HCT116 (cell line): Measurements from ENCODE around the gene IL3. TPM values are rescaled to one million over a fixed set of nuclear protein-coding genes. Genes with fewer than 3 reads are reported as not detected.

Experiments used
- ATAC-seq: fragments of 200-7000 bp; cut with Tn5 transposase; 2 replicates; pipeline ENCODE4 v1.9.1; 2020; ENCODE audit warnings: mild to moderate bottlenecking, moderate library complexity
- BruUV-seq: library from RNA; stranded (reverse); fragments of 400-500 nt; replicated peaks from 2 replicates; lab custom pipeline; 2021; lab: Mats Ljungman, UMichigan
- CTCF ChIA-PET: fragments of 300-600 bp; sonication (Branson Sonifier 250); formaldehyde crosslinking; loops from one replicate; lab custom pipeline; 2021; ENCODE audit warnings: antibody characterized with exemption; lab: Charles Lee
- POLR2A ChIA-PET: fragments of 300-600, 350-600 bp; sonication (Branson Sonifier 250); formaldehyde crosslinking; loops from one replicate; lab custom pipeline; 2021; ENCODE audit warnings: antibody characterized with exemption; lab: Charles Lee
- RAD21 ChIA-PET, 2 experiments: fragments of 300-600 bp; sonication (Branson Sonifier 250); formaldehyde crosslinking; loops; one replicate each; lab custom pipeline; 2023; ENCODE audit warnings: low total read pairs in 2 of 2; ENCODE audit not compliant: uncharacterized antibody in 2 of 2, unreplicated experiment in 2 of 2, low non-redundant PET in 1 of 2; lab: Charles Lee
- DNase-seq: peaks from one replicate; pipeline ENCODE4 v3.0.0-alpha.2; 2010; ENCODE audit warnings: low read depth, low spot score
- H2AFZ ChIP-seq: fragments of 200-600 bp; shearing (Covaris generic), sonication (generic); 2 replicates; pipeline ENCODE4 v1.6.1; 2017; ENCODE audit warnings: low read depth, mixed run types, mixed read lengths, antibody characterized with exemption, low read length; ENCODE audit not compliant: poor library complexity, severe bottlenecking
- H3K27ac ChIP-seq: 2 replicates; pipeline ENCODE4 v1.5.1; 2012; ENCODE audit warnings: low read depth, low read length
- H3K27me3 ChIP-seq: fragments of 200-600 bp; sonication (generic); 2 replicates; pipeline ENCODE4 v1.6.1; 2016; ENCODE audit warnings: mixed run types, low read length, mixed read lengths; ENCODE audit not compliant: insufficient read depth
- H3K36me3 ChIP-seq, 2 experiments: fragments of 200-500 bp in 1 of 2; fragments of 200-600 bp in 1 of 2; sonication (Bioruptor generic) in 1 of 2; sonication (generic) in 1 of 2; 2 replicates each; pipeline versions ENCODE4 v1.5.1 to v1.6.1; 2014 to 2016; ENCODE audit warnings: low read length in 2 of 2, inconsistent platforms in 1 of 2, mixed read lengths in 1 of 2, mixed run types in 1 of 2; ENCODE audit not compliant: insufficient read depth in 2 of 2, control insufficient read depth in 1 of 2
- H3K4me1 ChIP-seq, 2 experiments: fragments of 200-600 bp in 1 of 2; sonication (generic) in 1 of 2; 2 replicates each; pipeline versions ENCODE4 v1.5.1 to v1.6.1; 2012 to 2017; ENCODE audit warnings: low read length in 2 of 2, inconsistent platforms in 1 of 2, mild to moderate bottlenecking in 1 of 2, mixed read lengths in 1 of 2, mixed run types in 1 of 2, moderate library complexity in 1 of 2; ENCODE audit not compliant: insufficient read depth in 2 of 2, control insufficient read depth in 1 of 2
- H3K4me2 ChIP-seq: fragments of 200-600 bp; sonication (generic); 2 replicates; pipeline ENCODE4 v1.6.1; 2017; ENCODE audit warnings: mixed run types, low read length, mixed read lengths
- H3K4me3 ChIP-seq, 2 experiments: fragments of 200-600 bp in 1 of 2; sonication (generic) in 1 of 2; replicated peaks in 1 of 2; 2 replicates each; pipeline ENCODE4 v1.5.1; 2011 to 2016; ENCODE audit warnings: low read length in 2 of 2, control low read depth in 1 of 2, low read depth in 1 of 2, mild to moderate bottlenecking in 1 of 2, mixed read lengths in 1 of 2, mixed run types in 1 of 2
- H3K79me2 ChIP-seq: fragments of 200-600 bp; sonication (generic); 2 replicates; pipeline ENCODE4 v1.6.1; 2017; ENCODE audit warnings: mild to moderate bottlenecking, mixed run types, low read length, moderate library complexity, mixed read lengths; ENCODE audit not compliant: insufficient read depth
- H3K9ac ChIP-seq: fragments of 200-600 bp; sonication (generic); 2 replicates; pipeline ENCODE4 v1.6.1; 2016; ENCODE audit warnings: low read length, mixed read lengths
- H3K9me2 ChIP-seq: fragments of 200-600 bp; sonication (generic), shearing (Covaris generic); 2 replicates; pipeline ENCODE4 v1.6.1; 2017; ENCODE audit warnings: mixed run types, mild to moderate bottlenecking, moderate library complexity; ENCODE audit not compliant: insufficient read depth
- H3K9me3 ChIP-seq, 2 experiments: fragments of 200-500 bp in 1 of 2; fragments of 200-600 bp in 1 of 2; sonication (Bioruptor generic) in 1 of 2; sonication (generic) in 1 of 2; 2 replicates each; pipeline ENCODE4 v1.6.1; 2014 to 2017; ENCODE audit warnings: low read length in 2 of 2, mixed read lengths in 2 of 2, inconsistent platforms in 1 of 2, low read depth in 1 of 2, mild to moderate bottlenecking in 1 of 2, mixed run types in 1 of 2, moderate library complexity in 1 of 2; ENCODE audit not compliant: control insufficient read depth in 1 of 2, insufficient read depth in 1 of 2
- H4K20me1 ChIP-seq: fragments of 200-600 bp; sonication (generic), shearing (Covaris generic); 2 replicates; pipeline ENCODE4 v1.6.1; 2017; ENCODE audit warnings: mixed run types, mild to moderate bottlenecking, moderate library complexity; ENCODE audit not compliant: insufficient read depth
- CBX3 ChIP-seq: IDR thresholded peaks from 2 replicates; pipeline ENCODE4 v1.6.1; 2012; ENCODE audit warnings: low read depth
- CEBPB ChIP-seq: IDR thresholded peaks from 2 replicates; pipeline ENCODE4 v1.6.1; 2012; ENCODE audit warnings: low read depth
- EGR1 ChIP-seq: IDR thresholded peaks from 2 replicates; pipeline ENCODE4 v1.6.1; 2012; ENCODE audit warnings: low read depth
- ELF1 ChIP-seq: IDR thresholded peaks from 2 replicates; pipeline ENCODE4 v1.6.1; 2012; ENCODE audit warnings: low read depth, borderline replicate concordance
- EZH2 ChIP-seq: fragments of 200-600 bp; sonication (generic); IDR thresholded peaks from 2 replicates; pipeline ENCODE4 v1.6.1; 2017; ENCODE audit warnings: antibody characterized with exemption, mixed run types
- POLR2AphosphoS5 ChIP-seq: IDR thresholded peaks from 2 replicates; pipeline ENCODE4 v1.6.1; 2011; ENCODE audit warnings: mild to moderate bottlenecking, low read depth, low read length, moderate library complexity
- SIN3A ChIP-seq: IDR thresholded peaks from 2 replicates; pipeline ENCODE4 v1.6.1; 2012; ENCODE audit warnings: low read depth
- SP1 ChIP-seq: IDR thresholded peaks from 2 replicates; pipeline ENCODE4 v1.6.1; 2012; ENCODE audit warnings: low read depth
- TCF7L2 ChIP-seq: IDR thresholded peaks from 2 replicates; pipeline ENCODE4 v1.7.0; 2011; ENCODE audit warnings: borderline replicate concordance, inconsistent platforms; ENCODE audit not compliant: insufficient read depth, insufficient read length; ENCODE audit errors: extremely low read depth
- ZFX ChIP-seq: fragments of 450-650 bp; IDR thresholded peaks from 2 replicates; pipeline ENCODE4 v1.6.1; 2017
- intact Hi-C: fragments of 100-400 bp; cut with micrococcal nuclease; formaldehyde crosslinking; loops from 2 replicates; pipeline ENCODE4 v1.10.0; 2022
- total RNA-seq: library from RNA; stranded (reverse); gene quantifications from one replicate; pipeline ENCODE4 v1.2.1, GENCODE V29; 2021; ENCODE audit not compliant: unreplicated experiment
- TF ChIP-seq, protein P1 (sequence below), 3 experiments: fragments of 200-600 bp in 1 of 3; sonication (generic) in 1 of 3; IDR thresholded peaks in 2 of 3; conservative IDR thresholded peaks in 1 of 3; 2 replicates each; pipeline ENCODE4 v1.5.1; 2012 to 2017; ENCODE audit warnings: low read depth in 2 of 3, low read length in 2 of 3, antibody characterized with exemption in 1 of 3, borderline replicate concordance in 1 of 3, control low read depth in 1 of 3, mild to moderate bottlenecking in 1 of 3, mixed read lengths in 1 of 3, mixed run types in 1 of 3, moderate library complexity in 1 of 3; ENCODE audit not compliant: insufficient read depth in 1 of 3
- TF ChIP-seq, protein P2 (sequence below): IDR thresholded peaks from 2 replicates; pipeline ENCODE4 v1.6.1; 2012
- TF ChIP-seq, protein P3 (sequence below): IDR thresholded peaks from 2 replicates; pipeline ENCODE4 v1.6.1; 2012; ENCODE audit warnings: low read depth
- TF ChIP-seq, protein P4 (sequence below): IDR thresholded peaks from 2 replicates; pipeline ENCODE4 v1.6.1; 2012

Gene IL3
- total RNA-seq, 1 experiment from 2014 or later = not detected

- Histone ChIP-seq H3K4me3 (no peak overlapping the region), H3K27me3 (no peaks in the 10 kb centered on the region), H2AFZ (no peak overlapping the region), H3K9ac (no peak overlapping the region), H3K27ac (no peak overlapping the region), H3K79me2 (no peaks in the 10 kb centered on the region), H3K4me2 (no peak overlapping the region), H4K20me1 (no peaks in the 10 kb centered on the region), H3K36me3 (no peaks in the 10 kb centered on the region), H3K9me2 (no peaks in the 10 kb centered on the region), H3K9me3 (no peaks in the 10 kb centered on the region), H3K4me1 (peaks cover 16 to 29% of the 10 kb centered on the region in 2 experiments)
- ATAC-seq (no peak), DNase-seq (no peak)
- no peak for TF ChIP-seq SP1
- TF ChIP-seq ZFX = no peak
- no peak for TF ChIP-seq SIN3A
- TF ChIP-seq, protein P1, sequence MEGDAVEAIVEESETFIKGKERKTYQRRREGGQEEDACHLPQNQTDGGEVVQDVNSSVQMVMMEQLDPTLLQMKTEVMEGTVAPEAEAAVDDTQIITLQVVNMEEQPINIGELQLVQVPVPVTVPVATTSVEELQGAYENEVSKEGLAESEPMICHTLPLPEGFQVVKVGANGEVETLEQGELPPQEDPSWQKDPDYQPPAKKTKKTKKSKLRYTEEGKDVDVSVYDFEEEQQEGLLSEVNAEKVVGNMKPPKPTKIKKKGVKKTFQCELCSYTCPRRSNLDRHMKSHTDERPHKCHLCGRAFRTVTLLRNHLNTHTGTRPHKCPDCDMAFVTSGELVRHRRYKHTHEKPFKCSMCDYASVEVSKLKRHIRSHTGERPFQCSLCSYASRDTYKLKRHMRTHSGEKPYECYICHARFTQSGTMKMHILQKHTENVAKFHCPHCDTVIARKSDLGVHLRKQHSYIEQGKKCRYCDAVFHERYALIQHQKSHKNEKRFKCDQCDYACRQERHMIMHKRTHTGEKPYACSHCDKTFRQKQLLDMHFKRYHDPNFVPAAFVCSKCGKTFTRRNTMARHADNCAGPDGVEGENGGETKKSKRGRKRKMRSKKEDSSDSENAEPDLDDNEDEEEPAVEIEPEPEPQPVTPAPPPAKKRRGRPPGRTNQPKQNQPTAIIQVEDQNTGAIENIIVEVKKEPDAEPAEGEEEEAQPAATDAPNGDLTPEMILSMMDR (IDR thresholded peaks at IDR 0.05 in 2 of 3, conservative IDR thresholded peaks at IDR 0.05 in 1 of 3; ENCODE audit: borderline replicate concordance in 1 of 3, insufficient read depth in 1 of 3, low read depth in 2 of 3, low read length in 2 of 3) = no peak
- no peak for TF ChIP-seq EGR1
- TF ChIP-seq POLR2AphosphoS5 = no peak
- TF ChIP-seq EZH2 = no peak
- TF ChIP-seq, protein P2, sequence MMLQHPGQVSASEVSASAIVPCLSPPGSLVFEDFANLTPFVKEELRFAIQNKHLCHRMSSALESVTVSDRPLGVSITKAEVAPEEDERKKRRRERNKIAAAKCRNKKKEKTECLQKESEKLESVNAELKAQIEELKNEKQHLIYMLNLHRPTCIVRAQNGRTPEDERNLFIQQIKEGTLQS = no peak
- TF ChIP-seq, protein P3, sequence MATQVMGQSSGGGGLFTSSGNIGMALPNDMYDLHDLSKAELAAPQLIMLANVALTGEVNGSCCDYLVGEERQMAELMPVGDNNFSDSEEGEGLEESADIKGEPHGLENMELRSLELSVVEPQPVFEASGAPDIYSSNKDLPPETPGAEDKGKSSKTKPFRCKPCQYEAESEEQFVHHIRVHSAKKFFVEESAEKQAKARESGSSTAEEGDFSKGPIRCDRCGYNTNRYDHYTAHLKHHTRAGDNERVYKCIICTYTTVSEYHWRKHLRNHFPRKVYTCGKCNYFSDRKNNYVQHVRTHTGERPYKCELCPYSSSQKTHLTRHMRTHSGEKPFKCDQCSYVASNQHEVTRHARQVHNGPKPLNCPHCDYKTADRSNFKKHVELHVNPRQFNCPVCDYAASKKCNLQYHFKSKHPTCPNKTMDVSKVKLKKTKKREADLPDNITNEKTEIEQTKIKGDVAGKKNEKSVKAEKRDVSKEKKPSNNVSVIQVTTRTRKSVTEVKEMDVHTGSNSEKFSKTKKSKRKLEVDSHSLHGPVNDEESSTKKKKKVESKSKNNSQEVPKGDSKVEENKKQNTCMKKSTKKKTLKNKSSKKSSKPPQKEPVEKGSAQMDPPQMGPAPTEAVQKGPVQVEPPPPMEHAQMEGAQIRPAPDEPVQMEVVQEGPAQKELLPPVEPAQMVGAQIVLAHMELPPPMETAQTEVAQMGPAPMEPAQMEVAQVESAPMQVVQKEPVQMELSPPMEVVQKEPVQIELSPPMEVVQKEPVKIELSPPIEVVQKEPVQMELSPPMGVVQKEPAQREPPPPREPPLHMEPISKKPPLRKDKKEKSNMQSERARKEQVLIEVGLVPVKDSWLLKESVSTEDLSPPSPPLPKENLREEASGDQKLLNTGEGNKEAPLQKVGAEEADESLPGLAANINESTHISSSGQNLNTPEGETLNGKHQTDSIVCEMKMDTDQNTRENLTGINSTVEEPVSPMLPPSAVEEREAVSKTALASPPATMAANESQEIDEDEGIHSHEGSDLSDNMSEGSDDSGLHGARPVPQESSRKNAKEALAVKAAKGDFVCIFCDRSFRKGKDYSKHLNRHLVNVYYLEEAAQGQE = no peak
- TF ChIP-seq CEBPB = no peak
- no peak for TF ChIP-seq TCF7L2
- TF ChIP-seq ELF1 = no peak
- TF ChIP-seq, protein P4, sequence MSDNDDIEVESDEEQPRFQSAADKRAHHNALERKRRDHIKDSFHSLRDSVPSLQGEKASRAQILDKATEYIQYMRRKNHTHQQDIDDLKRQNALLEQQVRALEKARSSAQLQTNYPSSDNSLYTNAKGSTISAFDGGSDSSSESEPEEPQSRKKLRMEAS = no peak
- TF ChIP-seq CBX3 = no peak
- intact Hi-C loops = no loop called here
- ChIA-PET CTCF (no interaction called here), POLR2A (no interaction called here), RAD21 (no interaction called here)
- BruUV-seq = no TSS peak
Observed at GRCh38 chr5:132071338-132071707, 10.9 kb downstream of the IL3 start.
